ENCODE results near the gene BICDL1.

GRCh38 chr12:119949594-119949993 lies 39.4 kb upstream of the BICDL1 start:
- TF ChIP-seq CTCF (IDR thresholded peaks at IDR 0.05; ENCODE audit: insufficient read depth, low read length, poor library complexity, severe bottlenecking) = no peak
- no peak for TF ChIP-seq EZH2phosphoT487 (conservative IDR thresholded peaks at IDR 0.05; ENCODE audit: low read length)
